HepG2 (cell line): ENCODE results near the gene KMT2B. TPM values are rescaled to one million over a fixed set of nuclear protein-coding genes. Genes with fewer than 3 reads are reported as not detected.

Experiments used
- CEBPZ ChIP-seq: IDR thresholded peaks from 2 replicates; pipeline ENCODE4 v1.6.1; 2012; ENCODE audit warnings: low read length, improper control_type of control experiment
- CENPBD1 ChIP-seq: sonication (generic); formaldehyde crosslinking; IDR thresholded peaks from 2 replicates; pipeline ENCODE4 v1.8.0; 2022; ENCODE audit warnings: missing genetic modification reagents, low read depth, mild to moderate bottlenecking, borderline replicate concordance
- DMAP1 ChIP-seq: IDR thresholded peaks from 2 replicates; pipeline ENCODE4 v1.6.1; 2016
- FOXJ3 ChIP-seq: sonication (generic); formaldehyde crosslinking; IDR thresholded peaks from 2 replicates; pipeline ENCODE4 v1.4.0; 2020; ENCODE audit warnings: missing genetic modification reagents, mild to moderate bottlenecking, borderline replicate concordance
- GATAD2A ChIP-seq: IDR thresholded peaks from 2 replicates; pipeline ENCODE4 v1.6.1; 2016
- JUND ChIP-seq: sonication (generic); formaldehyde crosslinking; IDR thresholded peaks from 2 replicates; pipeline ENCODE4 v1.8.0; 2022; ENCODE audit warnings: mild to moderate bottlenecking, missing genetic modification reagents
- KDM4B ChIP-seq: sonication (generic); formaldehyde crosslinking; IDR thresholded peaks from 2 replicates; pipeline ENCODE4 v1.4.0; 2020; ENCODE audit warnings: missing genetic modification reagents
- MAFF ChIP-seq: IDR thresholded peaks from 2 replicates; pipeline ENCODE4 v1.6.1; 2011; ENCODE audit warnings: low read depth, low read length, improper control_type of control experiment
- MEF2D ChIP-seq: sonication (generic); formaldehyde crosslinking; IDR thresholded peaks from 2 replicates; pipeline ENCODE4 v1.5.1; 2020; ENCODE audit warnings: mild to moderate bottlenecking, missing genetic modification reagents
- NRL ChIP-seq: sonication (generic); formaldehyde crosslinking; IDR thresholded peaks from 2 replicates; pipeline ENCODE4 v1.5.0; 2020; ENCODE audit warnings: missing genetic modification reagents, mild to moderate bottlenecking, moderate library complexity, borderline replicate concordance
- REPIN1 ChIP-seq: sonication (generic); formaldehyde crosslinking; IDR thresholded peaks from 2 replicates; pipeline ENCODE4 v1.8.0; 2022; ENCODE audit warnings: missing genetic modification reagents, low read depth, mild to moderate bottlenecking, borderline replicate concordance
- SP2 ChIP-seq: sonication (generic); formaldehyde crosslinking; IDR thresholded peaks from 2 replicates; pipeline ENCODE4 v1.5.1; 2020; ENCODE audit warnings: mild to moderate bottlenecking, missing genetic modification reagents
- ZFP91 ChIP-seq: sonication (generic); formaldehyde crosslinking; IDR thresholded peaks from 2 replicates; pipeline ENCODE4 v1.9.0; 2022; ENCODE audit warnings: missing genetic modification reagents, mild to moderate bottlenecking, borderline replicate concordance
- ZFX ChIP-seq: sonication (generic); formaldehyde crosslinking; IDR thresholded peaks from 2 replicates; pipeline ENCODE4 v1.4.0; 2020; ENCODE audit warnings: mild to moderate bottlenecking, low read depth, missing genetic modification reagents, moderate library complexity
- ZNF160 ChIP-seq: sonication (generic); formaldehyde crosslinking; IDR thresholded peaks from 2 replicates; pipeline ENCODE4 v1.8.0; 2022; ENCODE audit warnings: mild to moderate bottlenecking, inconsistent platforms, missing genetic modification reagents
- ZNF609 ChIP-seq: sonication (generic); formaldehyde crosslinking; IDR thresholded peaks from 2 replicates; pipeline ENCODE4 v1.4.0; 2020; ENCODE audit warnings: mild to moderate bottlenecking, missing genetic modification reagents, borderline replicate concordance
- ZNF746 ChIP-seq: sonication (generic); formaldehyde crosslinking; IDR thresholded peaks from 2 replicates; pipeline ENCODE4 v1.8.0; 2022; ENCODE audit warnings: mild to moderate bottlenecking, missing genetic modification reagents
- ZNF768 ChIP-seq: sonication (generic); formaldehyde crosslinking; IDR thresholded peaks from 2 replicates; pipeline ENCODE4 v1.4.0; 2020; ENCODE audit warnings: missing genetic modification reagents
- polyA plus RNA-seq, 8 experiments: library from polyadenylated mRNA; depleted of rRNA in 3 of 8; stranded (reverse) in 7 of 8; unstranded in 1 of 8; fragments of >200 nt; fragmentation: Illumina TruSeq in 4 of 8; extraction: Trizol in 4 of 8; gene quantifications; 2 replicates each; pipeline versions ENCODE4 v1.2.1 to v1.2.3, GENCODE V29; 2011 to 2016; ENCODE audit warnings: low read depth in 4 of 8, missing spikeins in 1 of 8, mixed read lengths in 1 of 8; ENCODE audit not compliant: insufficient read depth in 1 of 8
- total RNA-seq, 5 experiments: library from RNA; depleted of rRNA; stranded (reverse); fragments of >200 nt; fragmentation: Illumina TruSeq; extraction: Trizol; gene quantifications; 2 replicates each; pipeline ENCODE4 v1.2.3, GENCODE V29; 2016; ENCODE audit warnings: low read depth in 1 of 5

The KMT2B gene
- total and polyA plus RNA-seq, 2 of the 13 experiments (the other 11 are each of a cell fraction or from before 2014, with no cell fraction given): 6.2 to 16.9 TPM

- TF ChIP-seq ZNF609 (CRISPR knock-in tag) (peak; percentile 36; the same call in 1 of the 2 replicates), CENPBD1 (CRISPR knock-in tag) (no peak; the same call in 1 of the 2 replicates), CEBPZ (no peak), FOXJ3 (CRISPR knock-in tag) (no peak), ZNF160 (CRISPR knock-in tag) (peak; percentile 67; the same call in 1 of the 2 replicates), ZFX (CRISPR knock-in tag) (peak; percentile 95), SP2 (peak; percentile 48; the same call in 1 of the 2 replicates), MEF2D (CRISPR knock-in tag) (peak; percentile 38; the same call in 1 of the 2 replicates), ZFP91 (CRISPR knock-in tag) (peak; percentile 85; the same call in 1 of the 2 replicates), REPIN1 (peak; percentile 51; the same call in 1 of the 2 replicates), DMAP1 (CRISPR knock-in tag) (0 out of 2 replicates have a peak, but pooled peaks have one; percentile 36), ZNF746 (0 out of 2 replicates have a peak, but pooled peaks have one; percentile 21), ZNF768 (CRISPR knock-in tag) (peak; percentile 19; the same call in 1 of the 2 replicates), JUND (CRISPR knock-in tag) (peak; percentile 20; the same call in 1 of the 2 replicates), NRL (0 out of 2 replicates have a peak, but pooled peaks have one; percentile 16), KDM4B (CRISPR knock-in tag) (no peak), GATAD2A (peak; percentile 36), MAFF (no peak)
Observed at GRCh38 chr19:35716801-35717664, 770 bp upstream of the KMT2B start (continued).
